GM23338 (cell line): ENCODE measurements around the gene AANAT. TPM values are rescaled to one million over a fixed set of nuclear protein-coding genes. Genes with fewer than 3 reads are reported as not detected.

Experiments used
- ATAC-seq: fragments of 200-7000 bp; cut with Tn5 transposase; 3 replicates; pipeline ENCODE4 v1.9.1; 2020
- DNase-seq: peaks from one replicate; pipeline ENCODE4 v3.0.0-alpha.2; 2015; ENCODE audit warnings: low spot score
- H2AFZ ChIP-seq: fragments of 200-600 bp; sonication (generic); 2 replicates; pipeline ENCODE4 v1.8.0; 2016; ENCODE audit warnings: antibody characterized with exemption, mild to moderate bottlenecking, moderate library complexity
- H3F3A ChIP-seq: fragments of 200-600 bp; sonication (generic); replicated peaks from 2 replicates; pipeline ENCODE4 v1.8.0; 2017; ENCODE audit warnings: antibody characterized with exemption, mixed run types, low read depth
- H3K27ac ChIP-seq: fragments of 200-600 bp; sonication (generic); 2 replicates; pipeline ENCODE4 v1.6.1; 2016; ENCODE audit warnings: low read depth
- H3K27me3 ChIP-seq: fragments of 200-600 bp; sonication (generic); 2 replicates; pipeline ENCODE4 v1.8.0; 2016; ENCODE audit warnings: mild to moderate bottlenecking, mixed run types, moderate library complexity; ENCODE audit not compliant: insufficient read depth
- H3K36me3 ChIP-seq: fragments of 200-600 bp; sonication (generic); 2 replicates; pipeline ENCODE4 v1.8.0; 2016; ENCODE audit warnings: mild to moderate bottlenecking; ENCODE audit not compliant: insufficient read depth
- H3K4me1 ChIP-seq: fragments of 200-600 bp; sonication (generic); 2 replicates; pipeline ENCODE4 v1.8.0; 2016; ENCODE audit warnings: mild to moderate bottlenecking, moderate library complexity; ENCODE audit not compliant: insufficient read depth
- H3K4me2 ChIP-seq: fragments of 200-600 bp; sonication (generic); 2 replicates; pipeline ENCODE4 v1.7.1; 2017; ENCODE audit warnings: mixed run types
- H3K4me3 ChIP-seq: fragments of 200-600 bp; sonication (generic); 2 replicates; pipeline ENCODE4 v1.6.1; 2016; ENCODE audit warnings: mixed run types
- H3K79me2 ChIP-seq: fragments of 200-600 bp; sonication (generic); replicated peaks from 2 replicates; pipeline ENCODE4 v1.8.0; 2017; ENCODE audit warnings: mild to moderate bottlenecking; ENCODE audit not compliant: insufficient read depth
- H3K9me2 ChIP-seq: fragments of 200-600 bp; sonication (generic); 2 replicates; pipeline ENCODE4 v1.8.0; 2017; ENCODE audit not compliant: insufficient read depth
- H4K20me1 ChIP-seq: fragments of 200-600 bp; sonication (generic); replicated peaks from 2 replicates; pipeline ENCODE4 v1.8.0; 2017; ENCODE audit warnings: mild to moderate bottlenecking; ENCODE audit not compliant: insufficient read depth
- H3K27ac Mint-ChIP-seq: 2 replicates; pipeline ENCODE4 v1.8.0; 2020; ENCODE audit warnings: inconsistent platforms, mild to moderate bottlenecking, moderate library complexity, mixed read lengths
- H3K27me3 Mint-ChIP-seq: 3 replicates; pipeline ENCODE4 v1.8.0; 2022; ENCODE audit warnings: low read depth, mild to moderate bottlenecking, moderate library complexity, mixed read lengths, inconsistent platforms; ENCODE audit not compliant: insufficient read depth, poor library complexity
- H3K36me3 Mint-ChIP-seq: 3 replicates; pipeline ENCODE4 v1.8.0; 2021; ENCODE audit warnings: low read depth, mild to moderate bottlenecking, inconsistent platforms, moderate library complexity, mixed read lengths
- H3K4me1 Mint-ChIP-seq: 3 replicates; pipeline ENCODE4 v1.8.0; 2020; ENCODE audit warnings: mild to moderate bottlenecking, inconsistent platforms, mixed read lengths
- H3K4me3 Mint-ChIP-seq: 3 replicates; pipeline ENCODE4 v1.8.0; 2021; ENCODE audit warnings: moderate library complexity, mild to moderate bottlenecking, inconsistent platforms, mixed read lengths
- H3K9me3 Mint-ChIP-seq: 3 replicates; pipeline ENCODE4 v1.8.0; 2020; ENCODE audit warnings: moderate library complexity, mild to moderate bottlenecking, inconsistent platforms, mixed read lengths
- CREB1 ChIP-seq: fragments of 250-450 bp; sonication (Bioruptor Pico); IDR thresholded peaks from 2 replicates; pipeline ENCODE4 v1.5.0; 2020; ENCODE audit warnings: low read depth, mild to moderate bottlenecking, moderate library complexity
- CTCF ChIP-seq, 2 experiments: fragments of 200-600 bp in 1 of 2; sonication (generic) in 1 of 2; conservative IDR thresholded peaks; 2 replicates each; pipeline versions ENCODE4 v1.5.1 to v1.6.1; 2016 to 2017; ENCODE audit warnings: antibody characterized with exemption in 2 of 2, low read depth in 2 of 2, mild to moderate bottlenecking in 2 of 2, moderate library complexity in 1 of 2
- ETS1 ChIP-seq: IDR thresholded peaks from 2 replicates; pipeline ENCODE4 v1.6.1; 2016; ENCODE audit warnings: antibody characterized with exemption
- EZH2 ChIP-seq: fragments of 200-600 bp; sonication (generic); IDR thresholded peaks from one replicate; pipeline ENCODE4 v1.8.0; 2017; ENCODE audit warnings: antibody characterized with exemption, mild to moderate bottlenecking, low read depth; ENCODE audit not compliant: unreplicated experiment
- EZH2phosphoT487 ChIP-seq: fragments of 200-600 bp; sonication (generic); IDR thresholded peaks from one replicate; pipeline ENCODE4 v1.8.1; 2018; ENCODE audit warnings: antibody characterized with exemption; ENCODE audit not compliant: unreplicated experiment
- JUNB ChIP-seq: IDR thresholded peaks from one replicate; pipeline ENCODE4 v1.6.1; 2016; ENCODE audit warnings: antibody characterized with exemption; ENCODE audit not compliant: unreplicated experiment
- NANOG ChIP-seq: IDR thresholded peaks from 2 replicates; pipeline ENCODE4 v1.6.1; 2016; ENCODE audit warnings: antibody characterized with exemption, borderline replicate concordance
- POLR2AphosphoS5 ChIP-seq: IDR thresholded peaks from 2 replicates; pipeline ENCODE4 v1.6.1; 2016; ENCODE audit warnings: antibody characterized with exemption, low read depth
- REST ChIP-seq: IDR thresholded peaks from one replicate; pipeline ENCODE4 v1.6.1; 2018; ENCODE audit warnings: antibody characterized with exemption; ENCODE audit not compliant: unreplicated experiment
- STAT1 ChIP-seq: IDR thresholded peaks from one replicate; pipeline ENCODE4 v1.6.1; 2016; ENCODE audit warnings: antibody characterized with exemption; ENCODE audit not compliant: unreplicated experiment
- ZNF114 ChIP-seq: fragments of 250-450 bp; sonication (Bioruptor Pico); IDR thresholded peaks from 2 replicates; pipeline ENCODE4 v1.5.0; 2020; ENCODE audit warnings: mild to moderate bottlenecking, moderate library complexity
- ZNF331 ChIP-seq: fragments of 250-450 bp; sonication (Bioruptor Pico); IDR thresholded peaks from 2 replicates; pipeline ENCODE4 v1.5.0; 2020; ENCODE audit warnings: low read depth, mild to moderate bottlenecking, moderate library complexity
- ZNF462 ChIP-seq: fragments of 250-450 bp; sonication (Bioruptor Pico); IDR thresholded peaks from 2 replicates; pipeline ENCODE4 v1.5.0; 2020; ENCODE audit warnings: mild to moderate bottlenecking, moderate library complexity
- polyA plus RNA-seq: library from polyadenylated mRNA; unstranded; fragments of >200 nt; fragmentation: Nextera tagmentation; extraction: Ambion mirVana; gene quantifications from 2 replicates; pipeline ENCODE4 v1.2.1, GENCODE V29; 2016
- total RNA-seq: library from RNA; depleted of rRNA; stranded (reverse); fragments of >200 nt; shearing (Covaris generic); gene quantifications from 2 replicates; pipeline ENCODE4 v1.2.3, GENCODE V29; 2014

Gene AANAT
- total and polyA plus RNA-seq, 2 experiments from 2014 or later: 0.28 to 1.0 TPM

GRCh38 chr17:76426853-76427252, 40.5 kb upstream of the AANAT start:
- H3F3A ChIP-seq: no peaks in the 10 kb centered on the region
- DNase-seq (no peak), ATAC-seq (no peak)
- peaks cover 17% of the 10 kb centered on the region for H3K36me3 Mint-ChIP-seq
- no peaks in the 10 kb centered on the region for H3K27me3 ChIP-seq
- H3K4me3 Mint-ChIP-seq: no peak overlapping the region
- H3K36me3 ChIP-seq: no peaks in the 10 kb centered on the region
- H3K4me1 ChIP-seq: peaks cover 48% of the 10 kb centered on the region
- H3K4me3 ChIP-seq: no peak overlapping the region
- peaks cover 2% of the 10 kb centered on the region for H3K27me3 Mint-ChIP-seq
- H3K79me2 ChIP-seq: peaks cover 95% of the 10 kb centered on the region
- peak overlapping the region; percentile 39; the same call in 1 of the 2 replicates for H3K27ac ChIP-seq
- H3K9me3 Mint-ChIP-seq: no peaks in the 10 kb centered on the region; the same call in 2 of the 3 replicates
- H2AFZ ChIP-seq: no peak overlapping the region
- no peak overlapping the region for H3K4me2 ChIP-seq
- peaks cover 56% of the 10 kb centered on the region for H4K20me1 ChIP-seq
- no peaks in the 10 kb centered on the region; the same call in 1 of the 2 replicates for H3K9me2 ChIP-seq
- peaks cover 50% of the 10 kb centered on the region for H3K4me1 Mint-ChIP-seq
- TF ChIP-seq EZH2phosphoT487 (no peak), ZNF331 (CRISPR knock-in tag) (no peak), EZH2 (no peak), POLR2AphosphoS5 (no peak), CTCF (conservative IDR thresholded peaks at IDR 0.05; ENCODE audit: low read depth in 2 of 2) (no peak), CREB1 (no peak), ZNF114 (CRISPR knock-in tag) (no peak), ETS1 (no peak), NANOG (no peak), JUNB (no peak), STAT1 (no peak), REST (no peak), ZNF462 (CRISPR knock-in tag) (no peak)
- no peak overlapping the region for H3K27ac Mint-ChIP-seq
